Measurements from ENCODE around the gene ANKRD22. TPM values are rescaled to one million over a fixed set of nuclear protein-coding genes. Genes with fewer than 3 reads are reported as not detected.

Gene ANKRD22
- polyA plus RNA-seq, 2 of the 4 experiments (the other 2 are of a cell fraction): 0.53 to 0.59 TPM

- H3K9me3 ChIP-seq: no peaks in the 10 kb centered on the region
- no peak overlapping the region for H3K4me3 ChIP-seq
- WGBS (ENCODE audit: missing lambda C conversion rate): 27% methylated on average over 2 of the region's 2 CpGs
- FAIRE-seq (no peak), DNase-seq (ENCODE audit: low read depth in 1 of 2, low spot score in 1 of 2) (no peak), ATAC-seq (no peak)
- H3K27ac ChIP-seq: peak overlapping the region; percentile 40 to 80; a peak in 5 of 6 replicates
- CTCF ChIA-PET: interaction anchor here (0.7 to 2.8 kb wide), 7 partner anchors 9 to 327 kb away, joined by 3 to 13 read pairs (median 3); no protein-coding TSS in a partner anchor
- H3K4me2 ChIP-seq: peak overlapping the region; percentile 66
- peaks cover 100% of the 10 kb centered on the region for H3K4me1 ChIP-seq
- TF ChIP-seq HMGXB4 (CRISPR knock-in tag; IDR thresholded peaks at IDR 0.05; ENCODE audit: borderline replicate concordance) (no peak), FOXS1 (CRISPR knock-in tag; IDR thresholded peaks at IDR 0.05) (no peak), BHLHE40 (IDR thresholded peaks at IDR 0.05; ENCODE audit: low read depth, low read length) (no peak), CBX8 (IDR thresholded peaks at IDR 0.05) (no peak), POLR2A (IDR thresholded peaks at IDR 0.05; ENCODE audit: low read length) (no peak), PBX3 (IDR thresholded peaks at IDR 0.05) (no peak), RNF2 (IDR thresholded peaks at IDR 0.05; ENCODE audit: borderline replicate concordance, low read depth) (no peak), ELK1 (IDR thresholded peaks at IDR 0.05; ENCODE audit: low read depth, low read length) (no peak), RARB (CRISPR knock-in tag; IDR thresholded peaks at IDR 0.05) (no peak), CTCF (IDR thresholded peaks at IDR 0.05) (no peak), RAD21 (conservative IDR thresholded peaks at IDR 0.05 in 1 of 2, IDR thresholded peaks at IDR 0.05 in 1 of 2) (no peak), REST (IDR thresholded peaks at IDR 0.05) (no peak), E2F6 (IDR thresholded peaks at IDR 0.05; ENCODE audit: borderline replicate concordance, low read depth) (no peak), NR3C1 (IDR thresholded peaks at IDR 0.05) (no peak), KDM1A (IDR thresholded peaks at IDR 0.05; ENCODE audit: low read depth) (no peak), SMC3 (IDR thresholded peaks at IDR 0.05) (no peak), MYC (IDR thresholded peaks at IDR 0.05; ENCODE audit: borderline replicate concordance, low read length) (no peak), CBX2 (IDR thresholded peaks at IDR 0.05; ENCODE audit: borderline replicate concordance, low read depth) (no peak)
- POLR2A ChIA-PET: interaction anchor here (2.2 kb wide), 1 partner anchor 13 kb away, joined by 9 read pairs; the partner anchor contains the start of gene STAMBPL1
Measured at GRCh38 chr10:88892222-88892967, 40.8 kb upstream of the ANKRD22 start.

All from A549 (cell line).